Effector memory CD8-positive, alpha-beta T cell (primary cell): ENCODE data around the gene INSYN1.
A peak's percentile ranks its signal among the peaks of the same experiment; 100 is the strongest.

Experiments used
- ATAC-seq: fragments of 150-1000 bp; cut with Tn5 transposase; replicated peaks from 2 replicates; pipeline ENCODE4 v1.10.0; 2021; ENCODE audit warnings: mild to moderate bottlenecking, moderate library complexity
- DNase-seq, 3 experiments: peaks; one replicate each; pipeline ENCODE4 v3.0.0; 2021
- H3K27ac Mint-ChIP-seq, 2 donors: one replicate each; pipeline ENCODE4 v1.8.0; 2022; ENCODE audit warnings: mild to moderate bottlenecking in 2 of 2, mixed read lengths in 2 of 2, moderate library complexity in 2 of 2
- H3K27me3 Mint-ChIP-seq, 2 donors: one replicate each; pipeline ENCODE4 v1.8.0; 2022; ENCODE audit warnings: mixed read lengths in 2 of 2
- H3K36me3 Mint-ChIP-seq: one replicate; pipeline ENCODE4 v1.8.0; 2022; ENCODE audit warnings: mild to moderate bottlenecking, moderate library complexity, mixed read lengths; ENCODE audit not compliant: insufficient read depth
- H3K4me1 Mint-ChIP-seq, 2 donors: one replicate each; pipeline ENCODE4 v1.8.0; 2022; ENCODE audit warnings: low read depth in 2 of 2, mixed read lengths in 2 of 2
- H3K4me3 Mint-ChIP-seq, 2 donors: one replicate each; pipeline ENCODE4 v1.8.0; 2022; ENCODE audit warnings: mild to moderate bottlenecking in 2 of 2, mixed read lengths in 2 of 2, moderate library complexity in 2 of 2
- H3K9me3 Mint-ChIP-seq, 2 donors: one replicate each; pipeline ENCODE4 v1.8.0; 2022; ENCODE audit warnings: mixed read lengths in 2 of 2

INSYN1 gene

GRCh38 chr15:73763931-73764330, 10.8 kb upstream of the INSYN1 start:
- H3K36me3 Mint-ChIP-seq: no peaks in the 10 kb centered on the region
- H3K27ac Mint-ChIP-seq: no peak overlapping the region
- no peak for ATAC-seq
- DNase-seq: no peak
- no peak overlapping the region for H3K4me3 Mint-ChIP-seq
- H3K4me1 Mint-ChIP-seq: peaks cover 0 to 6% of the 10 kb centered on the region in 2 donors
- H3K9me3 Mint-ChIP-seq: peaks cover 5 to 9% of the 10 kb centered on the region in 2 donors
- H3K27me3 Mint-ChIP-seq: peaks cover 12 to 25% of the 10 kb centered on the region in 2 donors

GRCh38 chr15:73760330-73761329, 7.5 kb upstream of the INSYN1 start:
- Mint-ChIP-seq H3K4me1 (no peaks in the 10 kb centered on the region), H3K9me3 (no peaks in the 10 kb centered on the region), H3K4me3 (no peak overlapping the region), H3K36me3 (no peaks in the 10 kb centered on the region), H3K27me3 (peaks cover 11 to 14% of the 10 kb centered on the region in 2 donors), H3K27ac (no peak overlapping the region)
- ATAC-seq: no peak
- no peak for DNase-seq

- Mint-ChIP-seq H3K27ac (no peak overlapping the region), H3K36me3 (no peaks in the 10 kb centered on the region), H3K4me1 (peaks cover 0 to 2% of the 10 kb centered on the region in 2 donors), H3K27me3 (peaks cover 30 to 31% of the 10 kb centered on the region in 2 donors), H3K9me3 (no peaks in the 10 kb centered on the region), H3K4me3 (no peak overlapping the region)
- no peak for DNase-seq
- ATAC-seq: no peak
These were observed 5.3 kb upstream of the INSYN1 start for GRCh38 chr15:73758461-73758860.

- H3K4me1 Mint-ChIP-seq: peaks cover 0 to 3% of the 10 kb centered on the region in 2 donors
- H3K27me3 Mint-ChIP-seq: peaks cover 32 to 35% of the 10 kb centered on the region in 2 donors
- H3K4me3 Mint-ChIP-seq: no peak overlapping the region
- no peak overlapping the region for H3K27ac Mint-ChIP-seq
- no peaks in the 10 kb centered on the region for H3K9me3 Mint-ChIP-seq
- DNase-seq: no peak
- no peak for ATAC-seq
- H3K36me3 Mint-ChIP-seq: no peaks in the 10 kb centered on the region
These were observed 4.4 kb upstream of the INSYN1 start for GRCh38 chr15:73757571-73757970.

GRCh38 chr15:73756947-73757513, 3.9 kb upstream of the INSYN1 start:
- peaks cover 32 to 35% of the 10 kb centered on the region in 2 donors for H3K27me3 Mint-ChIP-seq
- no peak overlapping the region for H3K4me3 Mint-ChIP-seq
- H3K9me3 Mint-ChIP-seq: no peaks in the 10 kb centered on the region

GRCh38 chr15:73756390-73756789, 3.2 kb upstream of the INSYN1 start:
- Mint-ChIP-seq H3K4me3 (no peak overlapping the region), H3K36me3 (no peaks in the 10 kb centered on the region), H3K27me3 (peaks cover 34 to 39% of the 10 kb centered on the region in 2 donors), H3K4me1 (peaks cover 0 to 3% of the 10 kb centered on the region in 2 donors), H3K27ac (no peak overlapping the region), H3K9me3 (no peaks in the 10 kb centered on the region)
- no peak for ATAC-seq
- DNase-seq: no peak

More at GRCh38 chr15:73756947-73757513, 3.9 kb upstream of the INSYN1 start:
- no peak for ATAC-seq
- H3K4me1 Mint-ChIP-seq: peaks cover 0 to 3% of the 10 kb centered on the region in 2 donors
- no peak for DNase-seq
- H3K27ac Mint-ChIP-seq: no peak overlapping the region
- no peaks in the 10 kb centered on the region for H3K36me3 Mint-ChIP-seq

- peaks cover 39 to 44% of the 10 kb centered on the region in 2 donors for H3K27me3 Mint-ChIP-seq
- H3K27ac Mint-ChIP-seq: no peak overlapping the region
- peaks cover 0 to 3% of the 10 kb centered on the region in 2 donors for H3K4me1 Mint-ChIP-seq
- H3K36me3 Mint-ChIP-seq: no peaks in the 10 kb centered on the region
- H3K4me3 Mint-ChIP-seq: no peak overlapping the region
- DNase-seq: no peak
- ATAC-seq: no peak
- no peaks in the 10 kb centered on the region for H3K9me3 Mint-ChIP-seq
These were observed 2.8 kb upstream of the INSYN1 start for GRCh38 chr15:73755946-73756345.

- Mint-ChIP-seq H3K9me3 (no peaks in the 10 kb centered on the region), H3K4me1 (peaks cover 0 to 3% of the 10 kb centered on the region in 2 donors), H3K27me3 (peaks cover 44 to 48% of the 10 kb centered on the region in 2 donors), H3K4me3 (no peak overlapping the region), H3K27ac (no peak overlapping the region), H3K36me3 (no peaks in the 10 kb centered on the region)
- DNase-seq: no peak
- no peak for ATAC-seq
These were observed 2.3 kb upstream of the INSYN1 start for GRCh38 chr15:73755481-73755880.

- ATAC-seq (no peak), DNase-seq (no peak)
- Mint-ChIP-seq H3K4me3 (no peak overlapping the region), H3K4me1 (peaks cover 0 to 3% of the 10 kb centered on the region in 2 donors), H3K27ac (no peak overlapping the region), H3K9me3 (no peaks in the 10 kb centered on the region), H3K27me3 (peaks cover 54 to 58% of the 10 kb centered on the region in 2 donors), H3K36me3 (no peaks in the 10 kb centered on the region)
These were observed 1.3 kb upstream of the INSYN1 start for GRCh38 chr15:73754461-73754860.

GRCh38 chr15:73752806-73753193, 351 bp downstream of the INSYN1 start:
- no peaks in the 10 kb centered on the region for H3K36me3 Mint-ChIP-seq
- peaks cover 66 to 75% of the 10 kb centered on the region in 2 donors for H3K27me3 Mint-ChIP-seq
- no peaks in the 10 kb centered on the region for H3K9me3 Mint-ChIP-seq
- H3K4me3 Mint-ChIP-seq: no peak overlapping the region
- ATAC-seq (no peak), DNase-seq (no peak)
- no peak overlapping the region for H3K27ac Mint-ChIP-seq
- H3K4me1 Mint-ChIP-seq: peaks cover 0 to 3% of the 10 kb centered on the region in 2 donors

GRCh38 chr15:73751899-73752805, 999 bp downstream of the INSYN1 start:
- Mint-ChIP-seq H3K4me3 (no peak overlapping the region), H3K27ac (no peak overlapping the region), H3K27me3 (peaks cover 72 to 82% of the 10 kb centered on the region in 2 donors), H3K9me3 (no peaks in the 10 kb centered on the region), H3K4me1 (peaks cover 0 to 3% of the 10 kb centered on the region in 2 donors), H3K36me3 (no peaks in the 10 kb centered on the region)
- ATAC-seq (no peak), DNase-seq (no peak)

- ATAC-seq: no peak
- Mint-ChIP-seq H3K36me3 (no peaks in the 10 kb centered on the region), H3K27me3 (peaks cover 75 to 87% of the 10 kb centered on the region in 2 donors), H3K27ac (no peak overlapping the region), H3K9me3 (no peaks in the 10 kb centered on the region), H3K4me1 (peaks cover 0 to 3% of the 10 kb centered on the region in 2 donors), H3K4me3 (peak overlapping the region; percentile 44 to 48)
- DNase-seq: no peak
These were observed 1.6 kb downstream of the INSYN1 start for GRCh38 chr15:73751511-73751898.

- ATAC-seq (no peak), DNase-seq (no peak)
- Mint-ChIP-seq H3K27me3 (peaks cover 75 to 87% of the 10 kb centered on the region in 2 donors), H3K9me3 (no peaks in the 10 kb centered on the region), H3K4me1 (peaks cover 0 to 3% of the 10 kb centered on the region in 2 donors), H3K36me3 (no peaks in the 10 kb centered on the region), H3K4me3 (peak overlapping the region; percentile 44 to 48), H3K27ac (no peak overlapping the region)
These were observed 2.2 kb downstream of the INSYN1 start for GRCh38 chr15:73750951-73751350.
